Left hindlimb (tissue), 1 donor: ENCODE results near the gene ADAMTS5.

ENCODE experiments used
- DNase-seq: peaks from one replicate; pipeline ENCODE4 v3.0.0-alpha.2; 2018

Gene ADAMTS5

GRCh38 chr21:26967062-26967913 is at the start of gene ADAMTS5:
TSS of gene ADAMTS5 (minus strand) at chr21:26967088. CDS start at chr21:26966391, 697 bp downstream.
- peak; percentile 87 for DNase-seq

- DNase-seq: no peak
Measured at GRCh38 chr21:27001526-27001925, 34.6 kb upstream of the ADAMTS5 start.

- no peak for DNase-seq
Measured at GRCh38 chr21:26983576-26983975, 16.7 kb upstream of the ADAMTS5 start.

GRCh38 chr21:26982767-26983166 is 15.9 kb upstream of the ADAMTS5 start:
- DNase-seq: no peak

GRCh38 chr21:26977746-26978145 is 10.9 kb upstream of the ADAMTS5 start:
- DNase-seq: no peak

GRCh38 chr21:26973226-26973625 is 6.3 kb upstream of the ADAMTS5 start:
- DNase-seq: no peak

- DNase-seq: no peak
Measured at GRCh38 chr21:26972192-26972591, 5.3 kb upstream of the ADAMTS5 start.

- no peak for DNase-seq
Measured at GRCh38 chr21:26969971-26970725, 3.3 kb upstream of the ADAMTS5 start.

- no peak for DNase-seq
Measured at GRCh38 chr21:26966649-26967061, 233 bp downstream of the ADAMTS5 start.

- peak; percentile 79 for DNase-seq
Measured at GRCh38 chr21:26965907-26966581, 844 bp downstream of the ADAMTS5 start.

GRCh38 chr21:26965040-26965906 is 1.6 kb downstream of the ADAMTS5 start:
- DNase-seq: peak; percentile 82

GRCh38 chr21:26964170-26964778 is 2.6 kb downstream of the ADAMTS5 start:
- peak; percentile 89 for DNase-seq

GRCh38 chr21:26962621-26963181 is 4.2 kb downstream of the ADAMTS5 start:
- DNase-seq: peak; percentile 45

- no peak for DNase-seq
Measured at GRCh38 chr21:26961698-26962097, 5.2 kb downstream of the ADAMTS5 start.

- DNase-seq: no peak
Measured at GRCh38 chr21:26958788-26959187, 8.1 kb downstream of the ADAMTS5 start.

- DNase-seq: no peak
Measured at GRCh38 chr21:26956813-26957212, 10.1 kb downstream of the ADAMTS5 start.

GRCh38 chr21:26956216-26956615 is 10.7 kb downstream of the ADAMTS5 start:
- no peak for DNase-seq

GRCh38 chr21:26954662-26955121 is 12.2 kb downstream of the ADAMTS5 start:
- DNase-seq: peak; percentile 52

- no peak for DNase-seq
Measured at GRCh38 chr21:26952374-26953066, 14.4 kb downstream of the ADAMTS5 start.

GRCh38 chr21:26949830-26950229 is 17.1 kb downstream of the ADAMTS5 start:
- no peak for DNase-seq

GRCh38 chr21:26948194-26948593 is 18.7 kb downstream of the ADAMTS5 start:
- no peak for DNase-seq
